ENCODE results near the gene DYNLT2B. TPM values are rescaled to one million over a fixed set of nuclear protein-coding genes. Genes with fewer than 3 reads are reported as not detected.
A peak's percentile ranks its signal among the peaks of the same experiment; 100 is the strongest.
"Not testable (repeated sequence)": the region's sequence is repeated elsewhere in the genome, so short reads cannot be mapped to it uniquely, and the experiment has no call there.

The DYNLT2B gene
- total RNA-seq, 1 donor, result 6.9 TPM

DNA sequence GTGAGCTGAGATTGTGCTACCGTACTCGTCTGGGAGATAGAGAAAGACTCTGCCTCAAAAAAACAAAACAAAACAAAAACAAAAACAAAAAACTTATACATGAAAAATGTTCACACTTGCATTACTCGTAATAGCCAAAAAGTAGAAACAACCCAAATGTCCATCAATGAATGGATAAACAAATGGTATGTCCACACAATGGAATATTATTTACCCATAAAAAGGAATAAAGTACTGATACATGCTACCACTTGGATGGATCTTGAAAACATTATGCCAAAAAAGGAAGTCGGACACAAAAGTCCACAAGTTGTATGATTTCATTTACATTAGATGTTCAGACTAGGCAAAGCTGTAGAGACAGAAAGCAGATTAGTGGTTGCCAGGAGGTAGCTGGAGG lies 57.3 kb downstream of the DYNLT2B start:
- TF ChIP-seq, protein P1, sequence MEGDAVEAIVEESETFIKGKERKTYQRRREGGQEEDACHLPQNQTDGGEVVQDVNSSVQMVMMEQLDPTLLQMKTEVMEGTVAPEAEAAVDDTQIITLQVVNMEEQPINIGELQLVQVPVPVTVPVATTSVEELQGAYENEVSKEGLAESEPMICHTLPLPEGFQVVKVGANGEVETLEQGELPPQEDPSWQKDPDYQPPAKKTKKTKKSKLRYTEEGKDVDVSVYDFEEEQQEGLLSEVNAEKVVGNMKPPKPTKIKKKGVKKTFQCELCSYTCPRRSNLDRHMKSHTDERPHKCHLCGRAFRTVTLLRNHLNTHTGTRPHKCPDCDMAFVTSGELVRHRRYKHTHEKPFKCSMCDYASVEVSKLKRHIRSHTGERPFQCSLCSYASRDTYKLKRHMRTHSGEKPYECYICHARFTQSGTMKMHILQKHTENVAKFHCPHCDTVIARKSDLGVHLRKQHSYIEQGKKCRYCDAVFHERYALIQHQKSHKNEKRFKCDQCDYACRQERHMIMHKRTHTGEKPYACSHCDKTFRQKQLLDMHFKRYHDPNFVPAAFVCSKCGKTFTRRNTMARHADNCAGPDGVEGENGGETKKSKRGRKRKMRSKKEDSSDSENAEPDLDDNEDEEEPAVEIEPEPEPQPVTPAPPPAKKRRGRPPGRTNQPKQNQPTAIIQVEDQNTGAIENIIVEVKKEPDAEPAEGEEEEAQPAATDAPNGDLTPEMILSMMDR (IDR thresholded peaks at IDR 0.05; ENCODE audit: insufficient read depth, low read depth, low read length), result no peak
- H3K4me3 ChIP-seq (ENCODE audit: low read depth, low read length), result no peak overlapping the region
- no peak for DNase-seq (ENCODE audit: low read depth)

DNA sequence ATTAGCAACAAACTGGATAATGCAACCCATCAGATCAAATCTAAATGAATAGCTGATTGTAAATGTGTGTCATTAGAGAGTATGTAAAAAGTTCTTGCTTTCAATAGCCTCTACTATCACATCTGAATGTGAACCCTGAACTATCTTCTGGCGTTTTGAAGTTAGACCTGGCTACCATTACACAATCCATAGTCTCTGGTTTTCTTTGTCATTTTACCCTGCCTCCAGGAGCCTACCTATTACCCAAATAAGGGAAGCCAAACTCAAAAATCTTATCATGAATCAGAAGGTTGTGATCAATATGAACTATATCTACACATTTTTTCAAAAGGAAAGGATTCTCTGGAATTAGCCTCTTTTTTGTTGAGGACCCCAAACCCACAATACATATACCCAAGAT lies 62.3 kb downstream of the DYNLT2B start:
- no peak overlapping the region for H3K4me3 ChIP-seq (ENCODE audit: low read depth, low read length)
- no peak for DNase-seq (ENCODE audit: low read depth)
- TF ChIP-seq, protein P1 (IDR thresholded peaks at IDR 0.05; ENCODE audit: insufficient read depth, low read depth, low read length), result no peak

DNA sequence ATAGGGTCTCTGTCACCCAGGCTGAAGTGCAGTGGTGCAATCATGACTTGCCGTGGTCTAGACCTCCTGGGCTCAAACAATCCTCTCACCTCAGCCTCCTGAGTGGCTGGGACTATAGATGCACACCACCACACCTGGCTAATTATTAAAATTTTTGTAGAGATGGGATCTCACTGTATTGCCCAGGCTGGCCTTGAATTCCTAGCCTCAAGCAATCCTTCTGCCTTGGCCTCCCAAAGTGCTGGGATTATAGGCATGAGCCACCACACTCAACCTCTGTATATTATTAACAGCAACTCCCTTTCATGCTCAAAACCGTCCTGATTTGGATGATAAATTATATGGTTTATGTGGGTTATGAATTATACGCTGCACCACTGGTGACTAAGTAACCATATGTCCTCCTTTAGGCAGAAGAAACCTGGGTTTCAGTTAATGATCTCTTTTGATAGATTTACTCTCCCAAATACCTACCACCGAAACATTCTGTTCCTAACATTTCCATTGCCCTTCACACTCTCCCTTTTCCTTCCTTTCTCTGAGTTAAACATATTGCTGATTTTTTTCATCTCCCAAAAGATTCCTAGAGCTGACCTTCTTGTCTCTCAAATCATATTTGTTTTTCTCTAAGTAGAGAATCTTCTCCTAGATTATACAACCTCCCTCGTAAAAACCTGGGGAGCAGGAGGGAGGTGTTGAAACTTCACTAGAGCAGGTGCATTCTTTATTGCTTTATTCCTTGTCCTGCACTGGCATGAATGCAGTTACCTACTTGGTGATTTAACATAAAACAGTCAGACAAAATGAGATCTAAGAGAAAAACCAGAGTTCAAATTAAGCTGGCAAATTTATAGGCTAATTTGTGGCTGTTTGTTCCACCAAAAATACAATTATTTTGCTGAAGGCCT lies 63.4 kb downstream of the DYNLT2B start:
- TF ChIP-seq, protein P1 (IDR thresholded peaks at IDR 0.05; ENCODE audit: insufficient read depth, low read depth, low read length), result no peak
- H3K4me3 ChIP-seq (ENCODE audit: low read depth, low read length), result no peak overlapping the region
- DNase-seq (ENCODE audit: low read depth), result no peak

DNA sequence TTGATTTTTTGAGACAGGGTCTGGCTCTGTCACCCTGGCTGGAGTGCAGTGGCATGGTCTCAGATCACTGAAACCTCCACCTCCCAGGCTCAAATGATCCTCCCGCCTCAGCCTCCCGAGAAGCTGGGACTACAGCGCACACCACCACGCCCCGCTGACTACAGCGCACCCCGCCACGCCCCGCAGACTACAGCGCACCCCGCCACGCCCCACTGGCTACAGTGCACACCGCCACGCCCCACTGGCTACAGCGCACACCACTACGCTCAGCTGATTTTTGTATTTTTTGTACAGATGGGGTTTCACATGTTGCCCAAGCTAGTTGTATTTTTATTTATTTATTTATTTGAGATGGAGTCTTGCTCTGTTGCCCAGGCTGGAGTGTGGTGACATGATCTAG lies 66.1 kb downstream of the DYNLT2B start:
- DNase-seq (ENCODE audit: low read depth), result no peak
- TF ChIP-seq, protein P1 (IDR thresholded peaks at IDR 0.05; ENCODE audit: insufficient read depth, low read depth, low read length), result no peak

DNA sequence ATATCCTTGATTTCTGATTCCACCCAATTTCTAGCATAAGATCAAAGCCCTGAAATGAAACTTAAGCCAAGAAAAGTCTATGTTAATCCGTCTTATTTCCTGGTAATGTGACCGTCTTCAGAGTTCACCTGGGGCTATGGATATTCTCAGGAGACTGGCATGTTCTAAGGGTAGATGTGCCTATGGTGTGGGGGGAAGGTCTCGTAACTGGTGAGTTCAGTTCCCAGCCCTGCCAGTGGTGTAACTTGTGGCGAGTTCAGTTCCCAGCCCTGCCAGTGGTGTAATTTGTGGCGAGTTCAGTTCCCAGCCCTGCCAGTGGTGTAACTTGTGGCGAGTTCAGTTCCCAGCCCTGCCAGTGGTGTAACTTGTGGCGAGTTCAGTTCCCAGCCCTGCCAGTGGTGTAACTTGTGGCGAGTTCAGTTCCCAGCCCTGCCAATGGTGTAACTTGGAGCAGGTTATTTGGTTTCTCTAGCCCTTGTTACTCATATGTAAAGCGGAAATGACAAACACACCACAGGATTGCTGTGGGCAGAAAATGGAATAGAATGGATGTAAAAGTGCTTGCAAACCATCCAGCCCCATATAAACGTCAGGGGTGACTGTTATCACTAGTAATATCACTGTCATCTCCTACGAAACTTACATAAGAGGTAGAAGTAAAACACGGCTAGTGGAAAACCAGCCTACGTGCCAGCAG lies 71.3 kb downstream of the DYNLT2B start:
- DNase-seq (ENCODE audit: low read depth), result peak; percentile 27
- TF ChIP-seq, protein P1 (IDR thresholded peaks at IDR 0.05; ENCODE audit: insufficient read depth, low read depth, low read length), result no peak

More for the DNA sequence above, 66.1 kb downstream of the DYNLT2B start:
- no peak overlapping the region for H3K4me3 ChIP-seq (ENCODE audit: low read depth, low read length)

DNA sequence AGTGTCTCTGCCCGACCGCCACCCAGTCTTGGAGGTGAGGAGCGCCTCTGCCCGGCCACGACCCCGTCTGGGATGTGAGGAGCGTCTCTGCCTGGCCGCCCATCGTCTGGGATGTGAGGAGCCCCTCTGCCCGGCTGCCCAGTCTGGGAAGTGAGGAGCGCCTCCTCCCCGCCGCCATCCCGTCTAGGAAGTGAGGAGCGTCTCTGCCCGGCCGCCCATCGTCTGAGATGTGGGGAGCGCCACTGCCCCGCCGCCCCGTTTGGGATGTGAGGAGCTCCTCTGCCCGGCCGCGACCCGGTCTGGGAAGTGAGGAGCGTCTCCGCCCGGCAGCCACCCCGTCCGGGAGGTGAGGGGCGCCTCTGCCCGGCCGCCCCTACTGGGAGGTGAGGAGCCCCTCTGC lies 73.9 kb downstream of the DYNLT2B start:
- not testable (repeated sequence) for DNase-seq (ENCODE audit: low read depth); H3K4me3 ChIP-seq (ENCODE audit: low read depth, low read length)

More for the DNA sequence above, 71.3 kb downstream of the DYNLT2B start:
- no peak overlapping the region for H3K4me3 ChIP-seq (ENCODE audit: low read depth, low read length)

DNA sequence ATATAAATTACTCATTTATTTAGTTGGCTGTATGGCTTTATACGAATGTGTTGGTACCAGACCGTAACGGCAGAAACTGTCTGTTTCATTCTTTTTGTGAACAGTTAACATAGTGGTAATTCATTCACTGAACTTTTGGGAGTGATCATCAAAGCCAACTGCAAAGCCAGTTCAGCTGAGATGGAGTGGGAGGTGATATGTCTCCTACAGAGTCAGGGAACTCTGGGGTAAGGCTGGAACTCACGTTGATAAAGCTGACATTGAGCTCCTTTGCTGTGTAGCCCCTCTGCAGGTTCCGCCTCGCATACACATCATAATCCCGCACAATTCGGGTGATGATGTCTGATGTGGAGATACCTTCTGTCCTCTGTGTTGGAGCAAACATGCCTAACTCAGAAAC lies 76.3 kb downstream of the DYNLT2B start:
- no peak overlapping the region for H3K4me3 ChIP-seq (ENCODE audit: low read depth, low read length)
- TF ChIP-seq, protein P1 (IDR thresholded peaks at IDR 0.05; ENCODE audit: insufficient read depth, low read depth, low read length), result no peak
- DNase-seq (ENCODE audit: low read depth), result no peak

All from fibroblast of villous mesenchyme (primary cell).